ENCODE results near the gene FAXDC2. TPM values are rescaled to one million over a fixed set of nuclear protein-coding genes. Genes with fewer than 3 reads are reported as not detected.

The FAXDC2 gene
- total RNA-seq, 1 donor from 2014 or later, result 3.6 TPM

GRCh38 chr5:154788212-154788611 lies 62.2 kb downstream of the FAXDC2 start:
- peaks cover 32% of the 10 kb centered on the region for H3K4me1 Mint-ChIP-seq (ENCODE audit: low read depth, unreplicated experiment)
- Histone ChIP-seq H3K4me1 (ENCODE audit: insufficient read depth, low read length) (peaks cover 6% of the 10 kb centered on the region), H4K20me1 (ENCODE audit: insufficient read depth, low read length) (peaks cover 93% of the 10 kb centered on the region), H3K9me3 (ENCODE audit: insufficient read depth, low read depth, low read length) (no peaks in the 10 kb centered on the region), H3K36me3 (ENCODE audit: insufficient read depth, low read length) (peaks cover 21% of the 10 kb centered on the region), H3K79me2 (ENCODE audit: insufficient read depth, low read length) (peaks cover 89% of the 10 kb centered on the region), H3K4me3 (ENCODE audit: insufficient read depth, low read depth, low read length) (no peak overlapping the region), H3K9ac (ENCODE audit: low read length) (no peak overlapping the region), H3K27me3 (ENCODE audit: insufficient read depth, low read length) (no peaks in the 10 kb centered on the region), H2AFZ (ENCODE audit: low read depth, low read length) (no peak overlapping the region), H3K27ac (ENCODE audit: low read depth, low read length) (no peak overlapping the region), H3K4me2 (ENCODE audit: low read length) (no peak overlapping the region)
- TF ChIP-seq EZH2 (IDR thresholded peaks at IDR 0.05; ENCODE audit: insufficient read depth, low read length), result no peak
- TF ChIP-seq, protein P1, sequence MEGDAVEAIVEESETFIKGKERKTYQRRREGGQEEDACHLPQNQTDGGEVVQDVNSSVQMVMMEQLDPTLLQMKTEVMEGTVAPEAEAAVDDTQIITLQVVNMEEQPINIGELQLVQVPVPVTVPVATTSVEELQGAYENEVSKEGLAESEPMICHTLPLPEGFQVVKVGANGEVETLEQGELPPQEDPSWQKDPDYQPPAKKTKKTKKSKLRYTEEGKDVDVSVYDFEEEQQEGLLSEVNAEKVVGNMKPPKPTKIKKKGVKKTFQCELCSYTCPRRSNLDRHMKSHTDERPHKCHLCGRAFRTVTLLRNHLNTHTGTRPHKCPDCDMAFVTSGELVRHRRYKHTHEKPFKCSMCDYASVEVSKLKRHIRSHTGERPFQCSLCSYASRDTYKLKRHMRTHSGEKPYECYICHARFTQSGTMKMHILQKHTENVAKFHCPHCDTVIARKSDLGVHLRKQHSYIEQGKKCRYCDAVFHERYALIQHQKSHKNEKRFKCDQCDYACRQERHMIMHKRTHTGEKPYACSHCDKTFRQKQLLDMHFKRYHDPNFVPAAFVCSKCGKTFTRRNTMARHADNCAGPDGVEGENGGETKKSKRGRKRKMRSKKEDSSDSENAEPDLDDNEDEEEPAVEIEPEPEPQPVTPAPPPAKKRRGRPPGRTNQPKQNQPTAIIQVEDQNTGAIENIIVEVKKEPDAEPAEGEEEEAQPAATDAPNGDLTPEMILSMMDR (IDR thresholded peaks at IDR 0.05; ENCODE audit: insufficient read depth, low read depth, low read length), result no peak
- H3K9me3 Mint-ChIP-seq (ENCODE audit: unreplicated experiment), result no peaks in the 10 kb centered on the region
- H3K36me3 Mint-ChIP-seq (ENCODE audit: low read depth, unreplicated experiment), result peaks cover 14% of the 10 kb centered on the region
- H3K27me3 Mint-ChIP-seq (ENCODE audit: low read depth, unreplicated experiment), result no peaks in the 10 kb centered on the region
- no peak overlapping the region for H3K27ac Mint-ChIP-seq (ENCODE audit: unreplicated experiment)
- no peak overlapping the region for H3K4me3 Mint-ChIP-seq (ENCODE audit: unreplicated experiment)
- DNase-seq (ENCODE audit: low read depth) (no peak), FAIRE-seq (no peak)

DNA sequence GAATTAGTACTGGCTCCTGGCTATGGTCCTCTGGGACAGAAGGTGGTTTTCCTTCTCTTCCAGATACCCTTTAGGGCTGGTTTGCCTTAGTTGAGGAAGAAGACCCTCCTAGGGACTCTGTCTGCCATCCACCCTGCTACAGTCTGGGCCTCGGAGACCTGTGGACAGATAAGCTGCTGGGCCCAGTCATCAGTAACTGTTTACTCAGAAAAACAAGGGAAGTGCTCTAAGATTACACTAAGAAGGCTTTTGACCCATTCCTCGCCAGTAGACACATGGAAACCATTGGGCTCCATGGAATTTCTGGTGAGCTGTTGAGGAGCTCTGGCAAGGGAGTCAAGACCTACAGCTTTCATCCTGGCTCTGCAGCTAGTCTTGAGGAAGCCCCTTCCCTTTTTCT lies 64.0 kb downstream of the FAXDC2 start:
- no peak for TF ChIP-seq EZH2 (IDR thresholded peaks at IDR 0.05; ENCODE audit: insufficient read depth, low read length)
- TF ChIP-seq, protein P1 (IDR thresholded peaks at IDR 0.05; ENCODE audit: insufficient read depth, low read depth, low read length), result no peak
- H3K4me2 ChIP-seq (ENCODE audit: low read length), result no peak overlapping the region
- H3K4me3 ChIP-seq (ENCODE audit: insufficient read depth, low read depth, low read length), result no peak overlapping the region
- DNase-seq (ENCODE audit: low read depth), result no peak
- no peak for FAIRE-seq
- Mint-ChIP-seq H3K27ac (ENCODE audit: unreplicated experiment) (no peak overlapping the region), H3K4me1 (ENCODE audit: low read depth, unreplicated experiment) (peaks cover 40% of the 10 kb centered on the region), H3K36me3 (ENCODE audit: low read depth, unreplicated experiment) (peaks cover 5% of the 10 kb centered on the region), H3K27me3 (ENCODE audit: low read depth, unreplicated experiment) (no peaks in the 10 kb centered on the region), H3K9me3 (ENCODE audit: unreplicated experiment) (no peaks in the 10 kb centered on the region), H3K4me3 (ENCODE audit: unreplicated experiment) (no peak overlapping the region)
- H3K9ac ChIP-seq (ENCODE audit: low read length), result no peak overlapping the region
- no peaks in the 10 kb centered on the region for H3K9me3 ChIP-seq (ENCODE audit: insufficient read depth, low read depth, low read length)
- H3K27me3 ChIP-seq (ENCODE audit: insufficient read depth, low read length), result no peaks in the 10 kb centered on the region
- H3K4me1 ChIP-seq (ENCODE audit: insufficient read depth, low read length), result peaks cover 6% of the 10 kb centered on the region
- H3K27ac ChIP-seq (ENCODE audit: low read depth, low read length), result no peak overlapping the region
- H3K79me2 ChIP-seq (ENCODE audit: insufficient read depth, low read length), result peaks cover 93% of the 10 kb centered on the region
- H2AFZ ChIP-seq (ENCODE audit: low read depth, low read length), result no peak overlapping the region
- H3K36me3 ChIP-seq (ENCODE audit: insufficient read depth, low read length), result peaks cover 6% of the 10 kb centered on the region
- peaks cover 93% of the 10 kb centered on the region for H4K20me1 ChIP-seq (ENCODE audit: insufficient read depth, low read length)

GRCh38 chr5:154784856-154785255 lies 65.5 kb downstream of the FAXDC2 start:
- H4K20me1 ChIP-seq (ENCODE audit: insufficient read depth, low read length), result peaks cover 95% of the 10 kb centered on the region
- no peaks in the 10 kb centered on the region for H3K27me3 Mint-ChIP-seq (ENCODE audit: low read depth, unreplicated experiment)
- peaks cover 44% of the 10 kb centered on the region for H3K4me1 Mint-ChIP-seq (ENCODE audit: low read depth, unreplicated experiment)
- no peak overlapping the region for H2AFZ ChIP-seq (ENCODE audit: low read depth, low read length)
- peak overlapping the region; percentile 69 for H3K4me3 Mint-ChIP-seq (ENCODE audit: unreplicated experiment)
- no peaks in the 10 kb centered on the region for H3K9me3 ChIP-seq (ENCODE audit: insufficient read depth, low read depth, low read length)
- no peak overlapping the region for H3K4me3 ChIP-seq (ENCODE audit: insufficient read depth, low read depth, low read length)
- no peaks in the 10 kb centered on the region for H3K27me3 ChIP-seq (ENCODE audit: insufficient read depth, low read length)
- TF ChIP-seq, protein P1 (IDR thresholded peaks at IDR 0.05; ENCODE audit: insufficient read depth, low read depth, low read length), result no peak
- TF ChIP-seq EZH2 (IDR thresholded peaks at IDR 0.05; ENCODE audit: insufficient read depth, low read length), result no peak
- FAIRE-seq, result no peak
- H3K4me2 ChIP-seq (ENCODE audit: low read length), result no peak overlapping the region
- H3K36me3 Mint-ChIP-seq (ENCODE audit: low read depth, unreplicated experiment), result peaks cover 2% of the 10 kb centered on the region
- peaks cover 6% of the 10 kb centered on the region for H3K4me1 ChIP-seq (ENCODE audit: insufficient read depth, low read length)
- no peaks in the 10 kb centered on the region for H3K36me3 ChIP-seq (ENCODE audit: insufficient read depth, low read length)
- H3K9ac ChIP-seq (ENCODE audit: low read length), result no peak overlapping the region
- H3K27ac ChIP-seq (ENCODE audit: low read depth, low read length), result no peak overlapping the region
- H3K9me3 Mint-ChIP-seq (ENCODE audit: unreplicated experiment), result peaks cover 2% of the 10 kb centered on the region
- H3K27ac Mint-ChIP-seq (ENCODE audit: unreplicated experiment), result peak overlapping the region; percentile 5
- no peak for DNase-seq (ENCODE audit: low read depth)
- peaks cover 98% of the 10 kb centered on the region for H3K79me2 ChIP-seq (ENCODE audit: insufficient read depth, low read length)
